Measurements from ENCODE around the gene DDX41. TPM values are rescaled to one million over a fixed set of nuclear protein-coding genes. Genes with fewer than 3 reads are reported as not detected.

The DDX41 gene
- total RNA-seq, 1 donor from 2014 or later, result 30.1 TPM

GRCh38 chr5:177520916-177521513, 4.3 kb upstream of the DDX41 start:
- intact Hi-C loops (cut with DNase I), result no loop called here
- DNase-seq (ENCODE audit: missing footprints) (no peak), ATAC-seq (no peak)

- ATAC-seq (no peak), DNase-seq (ENCODE audit: missing footprints) (no peak)
- intact Hi-C loops (cut with DNase I), result no loop called here
Measured at GRCh38 chr5:177520271-177520670, 3.5 kb upstream of the DDX41 start.

GRCh38 chr5:177519463-177520235, 2.9 kb upstream of the DDX41 start:
- ATAC-seq, result no peak
- intact Hi-C loops (cut with DNase I), result no loop called here
- no peak for DNase-seq (ENCODE audit: missing footprints)

GRCh38 chr5:177515580-177515979, 1.2 kb downstream of the DDX41 start:
- intact Hi-C loops (cut with DNase I), result no loop called here
- DNase-seq (ENCODE audit: missing footprints), result no peak
- no peak for ATAC-seq

- ATAC-seq (no peak), DNase-seq (ENCODE audit: missing footprints) (no peak)
- intact Hi-C loops (cut with DNase I), result no loop called here
Measured at GRCh38 chr5:177514541-177514940, 2.2 kb downstream of the DDX41 start.

GRCh38 chr5:177513500-177513899, 3.3 kb downstream of the DDX41 start:
- DNase-seq (ENCODE audit: missing footprints) (no peak), ATAC-seq (no peak)
- intact Hi-C loops (cut with DNase I), result no loop called here

- peak; percentile 13 for DNase-seq (ENCODE audit: missing footprints)
- intact Hi-C loops (cut with DNase I), result no loop called here
- no peak for ATAC-seq
Measured at GRCh38 chr5:177512736-177513380, 3.9 kb downstream of the DDX41 start.

- ATAC-seq, result no peak
- DNase-seq (ENCODE audit: missing footprints), result peak; percentile 56
- intact Hi-C loops (cut with DNase I), result no loop called here
Measured at GRCh38 chr5:177511796-177512675, 4.7 kb downstream of the DDX41 start.

- intact Hi-C loops (cut with DNase I), result no loop called here
- no peak for ATAC-seq
- DNase-seq (ENCODE audit: missing footprints), result peak; percentile 27
Measured at GRCh38 chr5:177511181-177511580, 5.6 kb downstream of the DDX41 start.

GRCh38 chr5:177510567-177511053, 6.2 kb downstream of the DDX41 start:
- DNase-seq (ENCODE audit: missing footprints) (peak; percentile 78), ATAC-seq (no peak)
- intact Hi-C loops (cut with DNase I), result no loop called here

- intact Hi-C loops (cut with DNase I), result no loop called here
- ATAC-seq, result no peak
- DNase-seq (ENCODE audit: missing footprints), result peak; percentile 69
Measured at GRCh38 chr5:177509991-177510566, 6.7 kb downstream of the DDX41 start.

- DNase-seq (ENCODE audit: missing footprints) (peak; percentile 88), ATAC-seq (peak; percentile 56)
- intact Hi-C loops (cut with DNase I), result no loop called here
Measured at GRCh38 chr5:177509381-177509951, 7.3 kb downstream of the DDX41 start, which contains the start of gene DOK3. Gene DOK3 (minus strand): TSS chr5:177509826. CDS start chr5:177509540, 286 bp downstream.

GRCh38 chr5:177508837-177509236, 7.9 kb downstream of the DDX41 start:
- ATAC-seq (no peak), DNase-seq (ENCODE audit: missing footprints) (no peak)
- intact Hi-C loops (cut with DNase I), result no loop called here

GRCh38 chr5:177508221-177508611, 8.5 kb downstream of the DDX41 start:
- ATAC-seq, result no peak
- intact Hi-C loops (cut with DNase I), result no loop called here
- no peak for DNase-seq (ENCODE audit: missing footprints)

GRCh38 chr5:177507596-177508220, 9.1 kb downstream of the DDX41 start:
- DNase-seq (ENCODE audit: missing footprints) (no peak), ATAC-seq (no peak)
- intact Hi-C loops (cut with DNase I), result no loop called here

- intact Hi-C loops (cut with DNase I), result no loop called here
- no peak for DNase-seq (ENCODE audit: missing footprints)
- ATAC-seq, result no peak
Measured at GRCh38 chr5:177507165-177507564, 9.6 kb downstream of the DDX41 start.

- DNase-seq (ENCODE audit: missing footprints), result no peak
Measured at GRCh38 chr5:177505075-177505474, 11.7 kb downstream of the DDX41 start.

More at GRCh38 chr5:177505075-177505474, 11.7 kb downstream of the DDX41 start:
- no peak for ATAC-seq
- intact Hi-C loops (cut with DNase I), result no loop called here
